GM18505 (cell line): ENCODE results near the gene BCKDHB.

Source experiments
- ATAC-seq: cut with Tn5 transposase; IDR thresholded peaks from one replicate; pipeline ENCODE4 v1.9.1; 2021; ENCODE audit not compliant: unreplicated experiment
- POLR2A ChIP-seq: IDR thresholded peaks from 4 replicates; pipeline ENCODE4 v1.6.1; 2011; ENCODE audit warnings: borderline replicate concordance; ENCODE audit not compliant: insufficient read depth, insufficient read length; ENCODE audit errors: extremely low read depth

Gene BCKDHB

GRCh38 chr6:80343511-80343910, 237.0 kb downstream of the BCKDHB start:
- no peak for TF ChIP-seq POLR2A
- no peak for ATAC-seq

GRCh38 chr6:80347101-80347500, 240.6 kb downstream of the BCKDHB start:
- ATAC-seq, result no peak
- no peak for TF ChIP-seq POLR2A

- no peak for ATAC-seq
- TF ChIP-seq POLR2A, result no peak
Measured at GRCh38 chr6:80348263-80348662, 241.8 kb downstream of the BCKDHB start.

GRCh38 chr6:80356000-80356399, 249.5 kb downstream of the BCKDHB start:
- no peak for ATAC-seq
- TF ChIP-seq POLR2A, result no peak

- TF ChIP-seq POLR2A, result no peak
- ATAC-seq, result no peak
Measured at GRCh38 chr6:80356545-80356944, 250.1 kb downstream of the BCKDHB start.

GRCh38 chr6:80357081-80357480, 250.6 kb downstream of the BCKDHB start:
- no peak for ATAC-seq
- no peak for TF ChIP-seq POLR2A

- ATAC-seq, result no peak
Measured at GRCh38 chr6:80357674-80358073, 251.2 kb downstream of the BCKDHB start.

GRCh38 chr6:80363501-80364122, 257.1 kb downstream of the BCKDHB start:
- ATAC-seq, result no peak
- TF ChIP-seq POLR2A, result no peak

More at GRCh38 chr6:80357674-80358073, 251.2 kb downstream of the BCKDHB start:
- TF ChIP-seq POLR2A, result no peak

GRCh38 chr6:80364149-80364548, 257.7 kb downstream of the BCKDHB start:
- ATAC-seq, result no peak
- TF ChIP-seq POLR2A, result no peak

GRCh38 chr6:80366051-80366450, 259.6 kb downstream of the BCKDHB start:
- ATAC-seq, result no peak
- TF ChIP-seq POLR2A, result no peak

- TF ChIP-seq POLR2A, result no peak
Measured at GRCh38 chr6:80366714-80367113, 260.2 kb downstream of the BCKDHB start.

GRCh38 chr6:80376411-80376810, 269.9 kb downstream of the BCKDHB start:
- no peak for ATAC-seq
- TF ChIP-seq POLR2A, result no peak

More at GRCh38 chr6:80366714-80367113, 260.2 kb downstream of the BCKDHB start:
- ATAC-seq, result no peak

- no peak for ATAC-seq
Measured at GRCh38 chr6:80380566-80380965, 274.1 kb downstream of the BCKDHB start.

GRCh38 chr6:80382811-80383210, 276.3 kb downstream of the BCKDHB start:
- ATAC-seq, result no peak
- TF ChIP-seq POLR2A, result no peak

More at GRCh38 chr6:80380566-80380965, 274.1 kb downstream of the BCKDHB start:
- no peak for TF ChIP-seq POLR2A

- no peak for TF ChIP-seq POLR2A
- ATAC-seq, result no peak
Measured at GRCh38 chr6:80388507-80388906, 282.0 kb downstream of the BCKDHB start.
